ENCODE results near the gene DOP1A. TPM values are rescaled to one million over a fixed set of nuclear protein-coding genes. Genes with fewer than 3 reads are reported as not detected.

Gene DOP1A, protein sequence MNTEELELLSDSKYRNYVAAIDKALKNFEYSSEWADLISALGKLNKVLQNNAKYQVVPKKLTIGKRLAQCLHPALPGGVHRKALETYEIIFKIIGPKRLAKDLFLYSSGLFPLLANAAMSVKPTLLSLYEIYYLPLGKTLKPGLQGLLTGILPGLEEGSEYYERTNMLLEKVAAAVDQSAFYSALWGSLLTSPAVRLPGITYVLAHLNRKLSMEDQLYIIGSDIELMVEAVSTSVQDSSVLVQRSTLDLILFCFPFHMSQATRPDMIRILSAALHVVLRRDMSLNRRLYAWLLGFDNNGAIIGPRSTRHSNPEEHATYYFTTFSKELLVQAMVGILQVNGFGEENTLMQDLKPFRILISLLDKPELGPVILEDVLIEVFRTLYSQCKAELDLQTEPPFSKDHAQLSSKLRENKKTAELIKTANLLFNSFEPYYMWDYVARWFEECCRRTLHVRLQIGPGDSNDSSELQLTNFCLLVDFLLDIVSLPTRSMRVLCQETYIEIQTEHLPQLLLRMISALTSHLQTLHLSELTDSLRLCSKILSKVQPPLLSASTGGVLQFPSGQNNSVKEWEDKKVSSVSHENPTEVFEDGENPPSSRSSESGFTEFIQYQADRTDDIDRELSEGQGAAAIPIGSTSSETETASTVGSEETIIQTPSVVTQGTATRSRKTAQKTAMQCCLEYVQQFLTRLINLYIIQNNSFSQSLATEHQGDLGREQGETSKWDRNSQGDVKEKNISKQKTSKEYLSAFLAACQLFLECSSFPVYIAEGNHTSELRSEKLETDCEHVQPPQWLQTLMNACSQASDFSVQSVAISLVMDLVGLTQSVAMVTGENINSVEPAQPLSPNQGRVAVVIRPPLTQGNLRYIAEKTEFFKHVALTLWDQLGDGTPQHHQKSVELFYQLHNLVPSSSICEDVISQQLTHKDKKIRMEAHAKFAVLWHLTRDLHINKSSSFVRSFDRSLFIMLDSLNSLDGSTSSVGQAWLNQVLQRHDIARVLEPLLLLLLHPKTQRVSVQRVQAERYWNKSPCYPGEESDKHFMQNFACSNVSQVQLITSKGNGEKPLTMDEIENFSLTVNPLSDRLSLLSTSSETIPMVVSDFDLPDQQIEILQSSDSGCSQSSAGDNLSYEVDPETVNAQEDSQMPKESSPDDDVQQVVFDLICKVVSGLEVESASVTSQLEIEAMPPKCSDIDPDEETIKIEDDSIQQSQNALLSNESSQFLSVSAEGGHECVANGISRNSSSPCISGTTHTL (N-terminal part only)
- total RNA-seq, result 17.8 to 25.1 TPM (median 19.0 TPM) in 3 replicates
- long read RNA-seq, partial matches to known transcripts, result 0 of 1 reads
- long read RNA-seq, other reads (novel, unspliced or antisense), result 1 of 1 reads

- H3K9me3 Mint-ChIP-seq (ENCODE audit: low read depth), result no peaks in the 10 kb centered on the region
- no peaks in the 10 kb centered on the region for H3K27me3 Mint-ChIP-seq (ENCODE audit: low read depth)
- H3K27ac Mint-ChIP-seq (ENCODE audit: unreplicated experiment), result peak within 1 kb of the TSS; percentile 86
- peak; percentile 98 for DNase-seq (ENCODE audit: low spot score)
- no peaks in the 10 kb centered on the region for H3K36me3 Mint-ChIP-seq (ENCODE audit: low read depth)
- TF ChIP-seq, protein P1, sequence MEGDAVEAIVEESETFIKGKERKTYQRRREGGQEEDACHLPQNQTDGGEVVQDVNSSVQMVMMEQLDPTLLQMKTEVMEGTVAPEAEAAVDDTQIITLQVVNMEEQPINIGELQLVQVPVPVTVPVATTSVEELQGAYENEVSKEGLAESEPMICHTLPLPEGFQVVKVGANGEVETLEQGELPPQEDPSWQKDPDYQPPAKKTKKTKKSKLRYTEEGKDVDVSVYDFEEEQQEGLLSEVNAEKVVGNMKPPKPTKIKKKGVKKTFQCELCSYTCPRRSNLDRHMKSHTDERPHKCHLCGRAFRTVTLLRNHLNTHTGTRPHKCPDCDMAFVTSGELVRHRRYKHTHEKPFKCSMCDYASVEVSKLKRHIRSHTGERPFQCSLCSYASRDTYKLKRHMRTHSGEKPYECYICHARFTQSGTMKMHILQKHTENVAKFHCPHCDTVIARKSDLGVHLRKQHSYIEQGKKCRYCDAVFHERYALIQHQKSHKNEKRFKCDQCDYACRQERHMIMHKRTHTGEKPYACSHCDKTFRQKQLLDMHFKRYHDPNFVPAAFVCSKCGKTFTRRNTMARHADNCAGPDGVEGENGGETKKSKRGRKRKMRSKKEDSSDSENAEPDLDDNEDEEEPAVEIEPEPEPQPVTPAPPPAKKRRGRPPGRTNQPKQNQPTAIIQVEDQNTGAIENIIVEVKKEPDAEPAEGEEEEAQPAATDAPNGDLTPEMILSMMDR (IDR thresholded peaks at IDR 0.05), result peak; percentile 98
- H3K4me3 Mint-ChIP-seq (ENCODE audit: unreplicated experiment), result peak within 1 kb of the TSS; percentile 83
- peaks cover 41% of the 10 kb centered on the region for H3K4me1 Mint-ChIP-seq (ENCODE audit: low read depth)
Observed at GRCh38 chr6:83067448-83068439, at the start of gene DOP1A. DOP1A (plus strand) TSS chr6:83067671; CDS start chr6:83096978, 29,307 bp downstream.

- no peak for DNase-seq (ENCODE audit: low spot score)
- Mint-ChIP-seq H3K27ac (ENCODE audit: unreplicated experiment) (no peak overlapping the region), H3K9me3 (ENCODE audit: low read depth) (peaks cover 14% of the 10 kb centered on the region), H3K36me3 (ENCODE audit: low read depth) (peaks cover 13% of the 10 kb centered on the region), H3K4me1 (ENCODE audit: low read depth) (peaks cover 5% of the 10 kb centered on the region), H3K27me3 (ENCODE audit: low read depth) (no peaks in the 10 kb centered on the region), H3K4me3 (ENCODE audit: unreplicated experiment) (no peak overlapping the region)
- TF ChIP-seq, protein P1 (IDR thresholded peaks at IDR 0.05), result no peak
Observed at GRCh38 chr6:83019741-83020140, 47.7 kb upstream of the DOP1A start.

- Mint-ChIP-seq H3K27me3 (ENCODE audit: low read depth) (no peaks in the 10 kb centered on the region), H3K9me3 (ENCODE audit: low read depth) (peaks cover 3% of the 10 kb centered on the region), H3K4me3 (ENCODE audit: unreplicated experiment) (no peak overlapping the region), H3K36me3 (ENCODE audit: low read depth) (peaks cover 13% of the 10 kb centered on the region), H3K27ac (ENCODE audit: unreplicated experiment) (no peak overlapping the region), H3K4me1 (ENCODE audit: low read depth) (no peaks in the 10 kb centered on the region)
- no peak for DNase-seq (ENCODE audit: low spot score)
- TF ChIP-seq, protein P1 (IDR thresholded peaks at IDR 0.05), result no peak
Observed at GRCh38 chr6:83031689-83032088, 35.8 kb upstream of the DOP1A start.

- DNase-seq (ENCODE audit: low spot score), result no peak
- H3K9me3 Mint-ChIP-seq (ENCODE audit: low read depth), result no peaks in the 10 kb centered on the region
- H3K4me3 Mint-ChIP-seq (ENCODE audit: unreplicated experiment), result no peak overlapping the region
Observed at GRCh38 chr6:83038246-83038645, 29.2 kb upstream of the DOP1A start.

More at GRCh38 chr6:83038246-83038645, 29.2 kb upstream of the DOP1A start:
- Mint-ChIP-seq H3K27ac (ENCODE audit: unreplicated experiment) (no peak overlapping the region), H3K4me1 (ENCODE audit: low read depth) (peaks cover 3% of the 10 kb centered on the region), H3K36me3 (ENCODE audit: low read depth) (peaks cover 5% of the 10 kb centered on the region), H3K27me3 (ENCODE audit: low read depth) (no peaks in the 10 kb centered on the region)
- TF ChIP-seq, protein P1 (IDR thresholded peaks at IDR 0.05), result no peak

All from chondrocyte (in vitro differentiated cells).